Measurements from ENCODE around the gene CLEC2D.
"Not testable (repeated sequence)": the region's sequence is repeated elsewhere in the genome, so short reads cannot be mapped to it uniquely, and the experiment has no call there.

The CLEC2D gene

DNA sequence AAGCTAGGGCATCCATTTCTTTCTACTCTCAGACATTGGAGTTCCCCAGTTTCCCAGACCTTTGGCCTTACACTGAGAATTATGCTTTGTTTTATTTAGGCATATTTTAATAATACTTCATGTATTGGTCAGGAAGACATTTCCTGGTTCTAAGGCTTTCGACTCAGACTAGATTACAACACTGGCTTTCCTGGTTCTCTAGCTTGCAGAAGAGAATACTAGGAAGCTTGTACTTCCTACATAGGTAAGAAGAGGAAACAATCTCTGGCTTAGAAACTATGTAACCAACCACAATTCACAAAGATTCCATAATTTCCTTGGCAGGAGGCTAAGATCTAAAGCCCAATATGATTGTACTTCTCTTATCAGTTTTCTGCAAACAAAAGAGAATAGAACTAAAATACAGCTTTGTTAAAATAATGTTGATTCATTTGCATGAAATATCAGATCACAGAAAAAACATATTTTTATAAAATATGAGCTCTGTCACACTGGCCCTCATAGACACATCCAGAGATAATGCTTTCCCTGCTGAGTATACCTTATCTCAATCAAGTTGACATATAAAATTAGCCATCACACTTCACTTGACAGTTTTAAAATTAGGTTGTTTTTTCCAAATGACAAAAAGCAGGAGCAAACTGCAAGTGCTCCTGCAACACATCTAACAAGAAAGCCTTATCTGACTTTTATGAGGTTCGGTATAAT lies 30.5 kb downstream of the CLEC2D start:
- DNase-seq (ENCODE audit: low read depth): no peak

DNA sequence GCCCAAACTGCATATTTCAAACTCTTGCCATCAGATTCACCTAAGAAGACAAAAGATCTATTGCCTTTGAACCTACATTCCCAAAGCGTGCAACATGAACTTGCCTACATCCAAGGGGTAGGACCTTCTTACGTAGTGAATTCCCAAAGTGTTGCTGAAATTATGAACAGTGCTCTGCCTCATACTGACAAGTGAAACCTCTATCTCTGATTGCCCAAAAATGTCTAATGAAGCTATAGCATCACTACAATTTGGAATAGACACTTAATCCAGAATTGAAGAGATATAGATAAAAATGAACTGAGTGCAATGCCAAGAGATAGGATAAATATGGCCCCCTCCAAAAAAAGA lies 31.1 kb downstream of the CLEC2D start:
- no peak for DNase-seq (ENCODE audit: low read depth)

DNA sequence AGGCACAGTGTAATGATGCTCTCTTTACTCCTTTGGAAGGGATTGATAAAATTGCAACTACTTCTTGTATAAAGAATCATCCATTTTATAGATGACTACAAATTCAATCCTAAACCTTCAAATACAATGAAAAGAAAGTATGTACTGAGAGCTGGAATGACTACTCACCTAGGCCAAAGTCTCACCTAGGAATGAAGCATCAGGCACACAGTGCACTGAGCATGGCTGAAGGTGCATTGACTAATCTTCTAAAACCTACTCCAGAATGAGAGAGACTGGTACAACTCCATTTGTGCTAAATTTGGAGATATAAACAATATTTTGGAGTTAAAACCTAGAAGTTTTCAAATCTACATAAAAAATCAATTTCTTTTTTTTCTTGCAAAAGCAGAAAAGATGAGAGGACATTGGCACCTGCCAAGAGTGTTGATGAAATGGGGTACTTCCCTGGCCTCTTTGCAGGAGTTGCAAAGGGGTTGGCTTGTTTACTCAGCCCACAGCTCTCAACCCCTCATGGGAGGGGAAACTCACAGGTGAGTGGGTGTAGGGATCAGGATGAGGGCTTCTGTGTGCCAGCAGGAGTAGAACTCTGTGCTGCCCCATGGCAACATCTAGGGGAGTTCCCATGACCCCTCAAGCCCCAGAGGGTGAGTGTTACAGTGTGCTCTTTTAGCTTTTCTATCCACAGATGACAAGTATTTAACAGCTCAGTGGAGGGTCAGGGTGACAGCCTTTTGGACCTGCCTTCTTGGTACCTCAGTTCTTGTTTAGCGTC lies 32.1 kb downstream of the CLEC2D start:
- DNase-seq (ENCODE audit: low read depth): no peak

DNA sequence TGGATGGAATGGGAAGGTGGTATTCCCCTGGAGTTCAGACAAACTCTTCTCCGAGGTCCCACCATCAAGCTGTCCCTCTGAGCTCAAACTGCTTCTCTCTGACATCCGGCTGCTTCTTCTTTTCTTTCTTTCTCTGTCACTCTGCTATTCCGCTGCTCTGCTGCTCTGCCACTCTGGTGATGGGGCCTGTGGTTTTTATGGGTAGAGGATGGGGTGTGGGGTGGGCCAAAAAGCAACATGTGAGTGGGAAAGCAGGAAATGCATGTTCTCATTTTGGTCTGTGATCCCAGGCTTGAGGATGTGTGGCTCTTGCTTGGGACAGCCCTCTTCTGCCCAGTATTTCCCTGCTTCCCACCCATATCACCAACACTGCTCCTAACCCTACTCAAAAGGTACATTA lies 32.7 kb downstream of the CLEC2D start:
- no peak for DNase-seq (ENCODE audit: low read depth)

DNA sequence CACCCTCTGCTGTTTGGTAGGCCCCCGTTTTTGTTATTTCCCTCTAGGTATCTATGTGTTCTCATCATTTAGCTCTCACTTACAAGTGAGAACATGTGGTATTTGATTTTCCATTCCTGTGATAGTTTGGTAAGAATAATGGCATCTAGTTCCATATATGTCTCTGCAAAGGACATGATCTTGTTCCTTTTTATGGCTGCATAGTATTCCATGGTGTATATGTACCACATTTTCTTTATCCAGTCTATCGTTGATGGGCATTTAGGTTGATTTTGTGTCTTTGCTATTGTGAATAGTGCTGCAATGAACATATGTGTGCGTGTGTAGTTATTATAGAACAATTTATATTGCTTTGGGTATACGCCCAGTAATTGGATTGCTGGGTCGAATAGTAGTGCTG lies 35.0 kb downstream of the CLEC2D start:
- not testable (repeated sequence) for DNase-seq (ENCODE audit: low read depth)

DNA sequence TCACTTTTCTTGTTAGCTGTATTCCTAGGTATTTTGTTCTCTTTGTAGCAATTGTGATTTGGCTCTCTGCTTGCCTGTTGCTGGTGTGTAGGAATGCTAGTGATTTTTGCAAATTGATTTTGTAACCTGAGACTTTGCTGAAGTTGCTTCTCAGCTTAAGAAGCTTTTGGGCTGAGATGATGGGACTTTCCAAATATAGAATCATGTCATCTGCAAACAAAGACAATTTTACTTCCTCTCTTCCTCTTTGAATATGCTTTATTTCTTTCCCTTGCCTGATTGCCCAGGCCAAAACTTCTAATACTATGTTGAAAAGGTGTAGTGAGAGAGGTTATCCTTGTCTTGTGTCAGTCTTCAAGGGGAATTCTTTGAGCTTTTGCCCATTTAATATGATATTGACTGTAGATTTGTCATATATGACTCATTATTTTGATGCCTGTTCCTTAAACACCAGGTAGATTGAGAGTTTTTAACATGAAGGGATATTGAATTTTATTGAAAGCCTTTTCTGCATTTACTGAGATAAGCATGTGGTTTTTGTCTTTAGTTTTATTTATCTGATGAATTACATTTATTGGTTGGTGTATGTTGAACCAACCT lies 36.7 kb downstream of the CLEC2D start:
- DNase-seq (ENCODE audit: low read depth): no peak

DNA sequence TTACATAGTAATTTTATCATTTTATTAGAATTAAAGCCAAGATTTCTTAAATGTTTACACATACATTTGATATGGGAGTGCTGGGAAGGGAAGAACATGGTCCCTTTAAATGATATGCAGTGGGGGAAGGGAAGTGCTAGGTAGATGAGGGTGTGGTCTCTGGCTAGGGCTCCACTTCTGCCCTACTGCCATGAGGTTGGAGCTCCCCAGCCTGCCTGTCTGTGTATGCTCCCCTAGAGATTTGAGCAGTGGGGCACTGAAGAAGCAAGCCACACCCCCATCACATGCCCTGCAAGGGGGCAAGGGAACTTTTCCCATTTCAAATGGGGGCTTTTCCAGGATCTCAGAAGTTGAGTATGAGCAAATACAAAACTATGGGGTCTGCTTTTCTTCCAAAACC lies 37.8 kb downstream of the CLEC2D start:
- no peak for DNase-seq (ENCODE audit: low read depth)

DNA sequence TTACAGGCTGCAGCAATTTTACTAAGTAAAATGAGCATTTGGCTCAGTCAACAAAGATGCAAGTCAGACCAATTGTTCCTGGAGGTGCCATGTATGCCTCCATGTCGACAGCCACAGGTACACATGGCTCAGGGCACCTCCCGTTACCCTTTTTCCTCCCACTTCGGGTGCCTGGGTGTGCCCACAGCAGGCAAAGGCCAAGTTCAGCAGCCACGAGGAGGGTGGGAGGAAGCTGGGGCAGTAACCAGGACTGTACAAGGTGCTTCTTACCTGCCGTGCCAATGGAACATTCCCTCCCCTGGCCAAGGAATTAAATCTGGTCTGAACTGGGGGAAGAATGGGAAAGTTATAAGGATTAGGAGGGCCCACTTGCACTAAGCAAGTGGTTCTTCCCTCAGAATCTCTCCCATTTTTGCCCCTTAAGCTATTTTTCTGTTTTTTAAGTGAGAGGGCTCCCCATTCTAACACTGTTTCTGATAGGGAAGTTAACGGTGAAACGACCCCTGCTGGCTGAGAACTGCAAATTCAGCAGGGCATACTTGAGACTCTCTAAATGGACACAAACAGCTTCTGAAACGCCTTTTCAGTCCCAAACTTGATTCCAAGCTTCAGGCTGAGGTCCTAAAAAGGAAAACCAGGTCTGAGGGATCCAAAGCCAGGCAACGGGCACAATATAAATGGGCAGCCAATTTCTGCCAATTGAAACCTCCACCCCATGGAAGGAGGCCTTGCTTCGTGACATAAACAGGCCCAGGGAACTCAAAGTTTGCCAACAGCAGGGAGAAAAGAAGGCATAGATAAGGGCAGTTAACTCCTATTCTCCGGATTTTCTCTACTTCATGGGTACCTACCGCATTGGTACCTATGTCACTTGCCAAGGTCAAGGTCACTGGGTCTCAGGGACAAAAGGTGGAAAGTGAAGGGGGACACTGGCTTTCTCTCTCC lies 38.6 kb downstream of the CLEC2D start:
- no peak for DNase-seq (ENCODE audit: low read depth)

DNA sequence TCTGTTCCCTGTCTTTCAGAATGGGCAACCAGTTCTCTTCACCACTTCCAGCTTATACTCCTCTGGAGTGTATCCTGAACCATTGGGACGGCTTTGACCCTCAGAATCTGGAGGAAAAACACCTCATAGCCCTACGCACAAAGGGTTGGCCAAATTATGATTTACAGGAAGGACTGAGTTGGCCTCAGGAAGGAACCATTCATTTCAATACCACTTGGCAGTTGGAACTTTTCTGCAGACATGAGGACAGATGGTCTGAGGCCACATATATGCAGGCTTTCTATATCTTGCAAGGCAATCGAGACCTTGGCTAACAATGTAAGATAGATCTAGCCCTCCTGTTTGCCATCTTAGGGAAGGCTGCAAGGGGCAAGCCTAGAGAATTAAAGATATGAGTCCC lies 39.3 kb downstream of the CLEC2D start:
- DNase-seq (ENCODE audit: low read depth): no peak

DNA sequence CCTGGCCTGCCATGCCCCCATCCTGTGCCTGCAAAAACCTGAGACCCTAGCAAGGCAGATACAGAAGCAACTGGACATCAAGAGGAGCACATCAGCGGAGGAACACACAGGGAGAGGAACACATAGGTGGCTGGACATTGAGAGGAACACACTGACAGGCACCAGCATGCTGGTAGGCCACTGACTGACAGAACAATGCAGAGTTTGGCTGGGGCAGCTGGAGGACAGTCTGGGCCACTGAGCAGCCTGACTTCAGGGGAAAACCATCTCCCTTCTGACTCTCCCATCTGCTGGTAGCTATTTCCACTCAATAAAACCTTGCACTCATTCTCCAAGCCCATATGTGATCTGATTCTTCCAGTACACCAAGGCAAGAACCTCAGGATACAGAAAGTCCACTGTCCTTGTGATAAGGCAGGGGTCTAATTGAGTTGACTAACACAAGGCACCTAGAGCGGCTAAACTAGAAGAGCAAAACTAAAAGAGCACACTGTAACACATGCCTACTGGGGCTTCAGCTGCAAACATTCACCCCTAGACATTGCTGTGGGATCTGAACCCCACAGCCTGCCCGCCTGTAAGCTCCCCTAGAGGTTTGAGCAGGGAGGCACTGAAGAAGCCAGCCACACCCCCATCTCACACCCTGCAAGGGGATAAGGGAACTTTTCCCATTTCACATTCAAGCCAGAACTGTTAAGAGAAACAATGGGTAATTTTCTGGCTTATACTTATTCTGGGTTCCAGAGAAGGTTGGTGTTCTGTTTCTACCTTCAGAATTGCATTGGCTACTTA lies 41.3 kb downstream of the CLEC2D start:
- DNase-seq (ENCODE audit: low read depth): no peak

DNA sequence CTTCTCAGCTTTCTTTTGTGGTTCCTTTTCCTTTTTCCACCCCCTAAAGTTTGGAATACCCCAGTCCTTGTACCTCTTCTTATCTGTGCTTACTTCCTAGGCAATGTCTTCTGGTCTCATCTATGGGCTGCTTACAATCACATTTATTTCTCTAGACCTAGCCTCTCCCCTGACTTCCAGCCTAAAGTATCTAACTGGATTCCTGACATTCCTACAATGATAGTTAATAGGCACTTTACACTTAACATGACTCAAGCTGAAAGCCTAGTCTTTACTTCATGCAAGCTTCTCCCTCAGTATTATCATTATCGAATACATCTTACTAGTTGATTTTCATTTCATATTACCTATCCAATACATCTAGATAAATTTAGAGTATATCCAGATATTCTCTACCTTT lies 42.2 kb downstream of the CLEC2D start:
- DNase-seq (ENCODE audit: low read depth): peak; percentile 23

DNA sequence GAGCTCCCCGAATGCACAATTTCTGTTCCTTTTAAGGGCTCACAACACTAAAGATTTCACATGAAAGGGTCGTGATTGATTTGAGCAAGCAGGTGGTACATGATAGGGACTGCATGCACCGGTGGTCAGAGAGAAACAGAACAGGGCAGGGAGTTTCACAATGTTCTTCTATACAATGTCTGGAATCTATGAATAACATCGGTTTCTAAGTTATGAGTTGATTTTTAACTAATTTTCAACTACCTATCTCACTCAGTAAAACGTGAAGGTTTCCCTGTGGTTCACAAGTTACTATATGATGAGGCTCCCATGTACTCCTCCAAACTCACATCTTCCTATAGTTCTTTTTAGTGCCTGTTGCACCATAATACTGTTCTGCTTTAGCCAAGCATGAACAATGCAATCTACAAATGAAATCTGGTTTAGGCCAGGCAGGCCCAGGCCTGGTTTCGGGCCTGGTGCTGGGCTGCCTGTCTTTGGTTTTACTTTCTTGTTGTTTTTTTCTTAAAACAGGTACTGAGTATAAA lies 43.6 kb downstream of the CLEC2D start:
- not testable (repeated sequence) for DNase-seq (ENCODE audit: low read depth)

DNA sequence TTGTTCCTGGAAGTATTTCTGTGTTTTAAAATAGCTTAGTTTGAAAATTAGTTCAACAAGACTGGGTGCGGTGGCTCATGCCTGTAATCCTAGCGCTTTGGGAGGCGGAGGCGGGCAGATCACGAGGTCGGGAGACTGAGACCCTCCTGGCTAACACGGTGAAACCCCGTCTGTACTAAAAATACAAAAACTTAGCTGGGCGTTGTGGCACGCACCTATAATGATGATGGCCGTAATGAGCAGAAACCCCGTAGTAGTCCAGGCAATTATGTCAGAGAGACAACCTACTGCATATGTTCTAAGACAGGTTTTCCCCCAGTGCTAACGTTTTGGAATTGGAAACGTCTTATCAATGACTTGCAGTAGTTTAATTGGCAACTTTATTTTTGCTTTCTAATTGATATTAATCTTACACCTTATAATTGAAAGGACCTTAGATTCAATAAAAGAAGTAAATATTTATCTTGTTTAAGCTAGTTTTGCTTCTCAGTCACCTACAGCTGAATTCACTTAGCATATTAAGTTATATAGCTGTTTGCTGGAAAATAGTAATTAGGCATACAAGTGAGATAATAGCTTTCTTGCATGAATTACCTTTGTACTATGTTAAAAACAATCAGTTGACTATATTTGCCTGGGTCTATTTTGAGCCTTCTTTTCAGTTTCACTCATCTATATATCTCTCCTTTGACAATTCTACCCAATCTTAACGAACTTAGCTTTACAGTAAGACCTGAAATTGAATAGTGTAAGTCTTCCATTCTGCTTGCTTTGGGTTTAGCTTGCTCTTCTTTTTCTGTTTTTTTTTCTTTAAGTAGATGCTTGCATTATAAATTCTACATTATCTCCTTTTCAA lies 47.8 kb downstream of the CLEC2D start:
- DNase-seq (ENCODE audit: low read depth): no peak

DNA sequence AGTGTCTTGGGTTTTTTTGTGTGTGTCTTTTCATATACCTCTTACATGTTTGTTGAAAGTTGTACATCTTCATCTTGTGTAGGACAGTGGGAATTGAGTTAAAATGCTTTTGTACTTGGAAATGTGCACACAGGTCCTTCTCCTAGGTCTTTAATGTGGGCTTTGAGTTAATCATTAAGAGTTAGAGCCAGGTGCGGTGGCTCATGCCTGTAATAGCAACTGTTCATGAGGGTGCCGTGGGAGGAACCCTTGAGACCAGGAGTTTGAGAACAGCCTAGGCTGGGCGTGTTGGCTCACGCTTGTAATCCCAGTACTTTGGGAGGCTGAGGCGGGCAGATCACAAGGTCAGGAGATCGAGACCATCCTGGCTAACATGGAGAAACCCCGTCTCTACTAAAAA lies 49.5 kb downstream of the CLEC2D start:
- DNase-seq (ENCODE audit: low read depth): no peak

DNA sequence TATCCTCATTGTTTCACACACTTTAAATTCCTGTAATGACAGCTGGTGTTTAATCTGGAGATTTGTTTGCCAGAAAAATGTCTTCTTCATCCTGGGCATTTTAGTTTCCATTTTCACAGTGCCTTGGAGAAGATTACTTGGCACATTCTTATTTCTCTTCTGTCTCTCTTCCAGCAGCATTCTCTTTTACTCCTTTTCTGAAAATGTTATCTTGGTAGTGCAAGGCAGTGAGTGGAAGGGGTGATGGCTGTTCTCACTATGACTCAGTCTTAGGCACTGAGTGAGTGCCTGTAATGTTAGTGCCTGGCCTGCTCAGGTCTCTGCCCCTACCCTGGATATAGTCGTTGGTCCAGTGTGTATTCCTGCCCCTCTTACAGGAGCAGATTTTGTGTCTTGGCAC lies 50.3 kb downstream of the CLEC2D start:
- no peak for DNase-seq (ENCODE audit: low read depth)

DNA sequence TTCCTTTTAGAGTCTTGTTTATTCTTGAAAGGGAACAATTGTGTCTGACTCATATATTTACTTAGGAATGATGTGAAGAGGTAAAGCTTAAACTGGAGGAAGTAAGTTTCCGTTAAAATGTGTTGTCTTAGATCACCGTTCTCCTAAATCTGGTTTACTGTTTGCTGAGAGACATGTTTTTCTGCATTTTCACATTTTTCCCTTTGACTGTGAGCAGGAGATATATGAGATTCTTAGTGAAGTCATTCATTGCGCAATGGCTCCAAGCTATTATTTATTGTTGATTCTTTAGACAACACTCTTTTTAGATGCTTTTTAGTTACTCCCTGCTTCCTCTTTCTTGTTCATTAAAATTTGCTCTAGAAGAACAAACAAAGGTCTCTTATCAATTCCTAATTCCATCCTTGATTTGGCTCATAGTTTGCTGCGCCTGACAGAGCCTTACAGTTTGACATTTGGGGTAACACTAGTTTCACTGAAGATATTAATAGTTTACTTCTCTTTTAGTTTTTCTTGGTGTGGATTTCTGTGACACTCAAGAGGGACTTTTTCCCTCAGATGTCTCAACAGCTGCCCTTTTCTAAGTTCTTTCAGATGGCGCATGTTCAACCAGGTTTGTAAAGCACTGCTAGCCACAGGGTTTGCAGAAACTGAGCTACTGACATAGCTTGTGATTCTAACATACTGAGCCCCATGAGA lies 52.0 kb downstream of the CLEC2D start:
- no peak for DNase-seq (ENCODE audit: low read depth)

DNA sequence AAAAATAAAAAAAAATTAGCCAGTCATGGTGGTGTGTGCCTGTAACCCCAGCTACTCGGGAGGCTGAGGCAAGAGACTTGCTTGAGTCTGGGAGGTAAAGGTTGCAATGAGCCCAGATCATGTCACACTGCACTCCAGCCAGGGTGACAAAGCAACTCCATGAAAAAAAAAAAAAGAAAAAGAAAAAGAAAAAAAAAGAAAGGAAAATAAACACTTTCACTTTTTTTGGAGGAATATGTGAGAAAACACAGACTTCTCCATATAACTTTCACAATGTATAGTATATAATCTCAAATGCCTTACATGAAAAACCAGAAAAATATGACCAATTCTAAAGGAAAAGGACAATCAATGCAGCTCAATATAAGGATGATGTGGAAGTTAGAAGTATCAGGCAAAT lies 54.5 kb downstream of the CLEC2D start:
- DNase-seq (ENCODE audit: low read depth): no peak

DNA sequence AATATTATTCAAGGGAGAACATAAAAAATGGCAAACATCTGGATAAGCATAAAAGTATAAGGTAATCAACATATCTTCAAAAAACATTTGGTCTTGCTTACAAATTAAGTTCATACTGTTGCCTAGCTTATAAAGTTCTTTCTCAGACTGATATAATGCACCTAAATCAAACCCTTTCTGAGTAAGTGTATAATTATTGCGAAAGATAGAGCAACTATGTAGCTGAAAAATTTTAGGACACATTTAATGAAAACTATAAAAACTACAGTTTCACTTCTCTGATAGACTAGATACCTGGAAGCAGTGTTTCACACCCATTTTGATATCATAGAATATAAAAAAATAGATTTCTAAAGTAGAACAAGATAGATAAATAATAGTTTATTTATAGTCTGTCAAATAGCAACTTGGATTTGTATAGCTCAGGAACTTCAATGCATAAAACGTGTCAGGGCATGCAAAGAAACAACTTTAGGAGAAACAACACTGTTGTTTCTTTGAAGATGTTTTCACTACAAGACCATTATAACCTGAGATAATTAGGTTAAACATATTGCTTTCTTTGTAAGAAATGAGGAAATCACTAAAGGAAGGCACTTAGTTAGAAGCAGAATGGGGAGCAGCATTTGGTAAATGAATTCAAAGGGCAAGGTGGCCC lies 55.8 kb downstream of the CLEC2D start:
- no peak for DNase-seq (ENCODE audit: low read depth)

DNA sequence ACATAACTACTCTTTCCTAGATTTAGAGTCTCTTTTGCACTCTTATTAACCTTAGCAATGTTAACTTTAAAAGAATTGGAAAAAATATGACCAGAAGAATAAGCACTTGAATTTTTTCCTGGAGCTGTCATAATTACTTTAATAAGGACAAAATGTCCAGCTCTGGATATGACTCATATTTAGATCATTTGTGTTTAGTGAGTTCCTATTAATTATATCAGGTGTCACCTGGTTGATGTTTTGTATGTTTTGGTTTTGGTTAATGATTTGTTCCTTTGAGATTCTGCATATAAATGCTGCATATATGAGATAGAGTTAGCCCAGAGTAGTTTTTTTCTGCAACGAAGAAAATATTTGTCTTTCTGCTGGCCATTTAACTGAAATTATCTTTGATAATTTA lies 58.3 kb downstream of the CLEC2D start:
- DNase-seq (ENCODE audit: low read depth): no peak

All from GM04503 (cell line).